HG03571 (cell line): ENCODE measurements around the gene CACNB2.

Source experiments
- ATAC-seq: cut with Tn5 transposase; IDR thresholded peaks from one replicate; pipeline ENCODE4 v1.9.1; 2021; ENCODE audit not compliant: unreplicated experiment

The CACNB2 gene

DNA sequence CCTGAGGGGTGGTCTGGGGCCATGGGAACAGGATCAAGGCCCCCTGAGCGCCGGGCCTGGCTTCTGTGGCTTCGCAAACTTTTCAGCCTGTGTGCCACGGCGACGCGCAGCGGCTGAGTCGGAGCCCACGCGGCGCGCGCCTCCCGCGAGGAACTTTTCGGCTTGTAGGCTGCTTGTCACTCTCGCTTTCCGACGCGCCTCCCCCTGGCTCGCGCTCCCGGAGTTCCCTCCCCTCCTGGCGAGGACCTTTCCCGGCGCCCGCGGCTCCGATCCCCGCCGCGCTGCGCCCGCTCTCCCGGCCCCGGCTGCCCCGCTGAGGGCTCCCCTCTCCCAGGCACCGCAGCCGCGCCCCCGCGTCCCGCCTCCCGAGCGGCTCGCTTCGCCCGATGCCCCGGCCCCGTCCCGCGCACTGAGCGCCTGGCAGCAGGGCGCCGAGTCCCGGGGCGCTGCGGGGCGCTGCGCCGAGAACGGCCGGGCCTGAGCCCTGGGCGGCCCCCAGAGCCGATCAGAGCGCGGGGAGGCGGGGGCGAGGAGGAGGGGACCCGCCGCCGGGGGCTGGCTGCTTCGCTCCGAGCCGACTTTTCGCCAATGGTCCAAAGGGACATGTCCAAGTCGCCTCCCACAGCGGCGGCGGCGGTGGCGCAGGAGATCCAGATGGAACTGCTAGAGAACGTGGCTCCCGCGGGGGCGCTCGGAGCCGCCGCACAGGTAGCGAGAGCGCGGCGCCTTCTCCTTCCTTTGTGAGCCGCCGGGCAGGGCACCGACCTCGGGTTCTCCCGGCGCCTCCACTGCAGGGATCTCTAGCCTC, at the start of gene CACNB2:
Gene CACNB2, plus strand, starts transcription at position 276 of the 808 bp plus-strand sequence.
- no peak for ATAC-seq

DNA sequence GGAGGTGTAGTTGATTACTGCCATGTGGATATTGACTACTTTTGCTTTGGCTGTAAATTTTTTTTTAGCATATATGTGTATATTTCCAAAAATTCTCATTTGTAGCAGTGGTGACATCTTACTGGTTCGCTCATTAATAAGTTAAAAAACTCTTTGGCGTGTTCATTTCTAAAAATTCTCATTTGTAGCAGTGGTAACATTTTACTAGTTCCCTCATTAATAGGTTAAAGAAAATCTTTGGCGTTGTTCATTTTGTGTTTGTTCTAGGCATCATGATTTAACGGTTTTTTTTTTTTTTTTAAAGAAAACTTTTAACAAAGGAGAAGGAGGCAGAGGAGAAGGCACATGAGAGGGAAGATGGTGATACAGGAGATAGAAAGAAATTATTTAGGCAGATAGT, 45.9 kb upstream of the CACNB2 start:
- ATAC-seq: no peak

DNA sequence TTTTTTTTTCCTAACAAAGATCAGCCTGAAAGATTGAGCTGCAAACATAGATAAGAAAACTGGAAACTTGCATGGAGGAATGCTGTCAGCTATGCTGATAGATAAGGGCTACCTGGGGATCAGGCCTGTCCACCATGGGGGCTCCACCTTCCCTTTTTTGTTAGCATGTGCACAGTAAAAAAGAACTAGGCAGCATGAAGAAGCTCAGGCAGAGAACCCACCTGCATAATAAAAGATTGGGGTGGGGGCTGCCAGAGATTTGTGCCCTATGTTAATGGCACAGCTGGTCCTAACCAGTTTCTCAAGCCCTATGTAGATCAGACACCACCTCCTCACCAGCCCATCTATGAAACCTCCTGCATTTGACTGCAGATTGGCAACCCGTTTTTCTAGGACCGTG, 45.4 kb upstream of the CACNB2 start:
- ATAC-seq: no peak

DNA sequence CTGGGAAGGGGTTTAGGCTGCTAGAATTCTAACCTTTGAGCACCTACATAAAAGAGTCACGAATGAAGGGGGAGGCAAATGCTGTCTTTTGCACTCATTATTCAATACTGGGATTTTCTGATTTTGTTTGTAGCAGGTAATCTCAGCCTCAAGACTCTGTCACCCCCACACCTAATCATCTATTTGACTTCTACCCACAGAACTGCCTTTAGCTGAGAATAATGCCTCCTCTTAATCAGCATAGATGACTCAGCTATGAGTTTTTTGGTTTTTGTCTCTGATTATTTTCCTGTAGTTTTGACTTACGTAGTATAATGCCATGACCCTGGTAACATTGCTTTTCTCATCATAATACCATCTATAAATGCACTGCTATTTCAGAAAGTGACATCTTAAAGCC, 42.7 kb upstream of the CACNB2 start:
- no peak for ATAC-seq

DNA sequence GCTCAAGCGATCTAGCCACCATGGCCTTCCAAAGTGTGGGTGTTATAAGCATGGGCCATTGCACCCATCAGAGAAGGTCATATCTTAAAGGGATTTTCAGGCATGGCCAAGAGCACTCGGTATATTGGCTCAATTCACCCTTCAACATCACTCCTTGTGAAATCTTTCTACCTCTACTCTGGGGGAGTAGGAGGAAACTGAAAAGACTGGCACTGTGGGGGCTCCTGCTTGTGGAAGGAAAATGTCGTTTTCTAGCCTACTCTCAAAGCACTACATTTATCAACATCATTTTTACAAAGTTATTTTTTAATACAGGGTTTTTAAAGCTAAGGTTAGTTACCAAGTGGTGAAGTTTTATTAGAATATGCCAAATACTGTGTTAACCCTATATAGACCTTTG, 42.0 kb upstream of the CACNB2 start:
- ATAC-seq: no peak

DNA sequence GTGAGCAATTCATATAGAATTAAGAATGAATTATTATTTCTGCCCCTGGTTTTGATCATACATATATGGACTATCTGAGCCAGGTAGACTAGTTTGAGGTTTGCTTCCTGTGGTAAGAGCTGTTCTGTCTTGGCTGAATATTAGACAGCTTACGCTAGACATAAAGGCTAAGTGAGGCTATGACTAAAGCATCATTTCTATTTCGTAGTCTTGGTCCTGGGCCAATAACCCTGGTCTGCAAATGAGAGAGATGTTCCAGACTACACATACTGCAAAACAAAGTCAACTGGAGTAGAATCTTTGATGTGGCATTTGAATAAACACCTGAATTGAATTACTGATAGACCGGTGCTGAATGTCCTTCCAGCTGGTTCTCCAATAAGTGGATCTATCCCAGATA, 40.8 kb upstream of the CACNB2 start:
- no peak for ATAC-seq

DNA sequence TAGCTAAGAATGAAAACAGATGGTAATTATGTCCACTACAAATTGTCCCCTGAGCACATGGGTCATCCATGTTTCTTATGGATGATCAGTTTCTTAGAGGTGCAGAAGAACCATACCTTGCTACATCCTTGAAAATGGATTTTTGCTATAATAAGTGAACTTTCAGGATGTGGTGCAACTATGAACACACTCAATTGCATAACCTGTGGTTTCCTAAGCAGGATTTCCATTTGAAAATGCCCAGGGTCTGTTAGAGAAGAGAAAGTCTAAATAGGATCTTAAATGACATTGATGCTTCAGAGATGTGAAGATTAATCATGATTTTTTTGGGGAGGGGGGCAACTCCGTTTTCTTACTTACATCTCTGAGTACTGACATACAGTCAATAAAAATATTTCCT, 39.6 kb upstream of the CACNB2 start:
- ATAC-seq: no peak

DNA sequence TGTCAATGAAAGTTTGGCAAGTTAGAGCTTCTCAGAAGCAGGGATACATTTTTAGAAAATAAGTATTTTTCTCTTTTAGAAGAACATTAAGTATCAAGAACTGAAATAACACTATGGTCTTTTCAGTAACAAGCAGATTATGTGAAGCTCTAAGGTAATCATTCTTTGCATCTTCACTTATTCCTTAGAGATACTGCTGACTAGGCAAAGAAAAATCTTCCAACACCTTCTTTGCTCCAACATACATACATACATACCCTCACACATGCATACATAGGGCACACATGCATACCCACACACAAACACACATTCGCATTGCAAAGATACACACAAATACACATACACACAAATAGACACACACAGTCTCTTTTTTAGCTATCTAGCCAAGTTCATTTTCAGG, 37.8 kb upstream of the CACNB2 start:
- no peak for ATAC-seq

DNA sequence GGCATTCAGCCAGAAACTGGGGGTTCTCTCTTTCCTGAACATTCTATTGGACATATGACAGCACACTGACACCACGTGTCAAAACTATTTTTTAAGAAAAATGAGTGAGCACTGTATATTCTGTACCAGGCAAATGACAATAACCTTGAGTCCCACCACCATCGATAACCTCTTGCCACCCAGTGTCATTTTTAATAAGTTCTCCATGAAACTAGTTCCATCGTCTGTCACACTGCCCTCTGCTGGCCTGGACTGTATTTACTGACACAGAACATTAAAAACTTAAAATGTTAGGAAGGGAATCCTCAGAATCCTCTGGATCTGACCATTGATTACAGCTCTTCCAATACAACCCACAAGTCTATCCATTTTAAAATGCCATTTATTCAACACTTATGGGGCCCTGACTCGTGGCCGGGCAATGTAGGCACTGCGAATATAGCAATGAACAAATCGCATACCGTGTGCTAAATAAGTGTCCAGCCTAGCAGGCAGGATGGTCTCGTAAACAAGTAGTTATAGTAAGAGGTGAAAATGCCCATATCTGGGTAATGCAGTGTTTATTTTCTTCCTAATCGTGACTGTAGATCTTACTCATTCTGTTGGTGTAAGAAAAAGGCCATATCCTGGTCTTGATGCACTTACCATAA, 35.9 kb upstream of the CACNB2 start:
- no peak for ATAC-seq

DNA sequence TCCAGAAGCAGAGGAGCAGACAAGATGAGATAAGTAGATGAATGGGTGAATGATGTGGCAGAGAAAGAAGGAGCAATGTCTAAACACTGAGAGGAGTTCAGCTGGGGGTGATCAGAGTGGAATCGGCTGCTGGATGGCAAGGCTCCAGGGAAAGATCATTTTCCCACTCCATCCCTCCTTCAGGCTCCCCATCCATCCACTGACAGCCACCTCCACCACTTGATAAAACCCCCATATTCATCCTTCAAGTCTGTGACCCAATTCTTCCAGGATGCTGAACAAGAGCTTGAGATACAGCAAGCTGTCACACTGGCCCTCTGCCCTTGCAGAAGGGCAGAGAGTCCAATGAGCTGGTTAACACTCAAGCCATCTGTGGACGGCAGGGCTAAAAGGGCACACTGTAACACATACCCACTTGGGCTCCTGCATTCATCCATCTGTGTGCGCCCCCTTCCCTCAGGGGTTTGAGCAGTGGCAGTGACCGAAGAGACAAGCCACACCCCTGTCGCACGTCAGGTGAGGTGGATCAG, 30.8 kb upstream of the CACNB2 start:
- no peak for ATAC-seq

DNA sequence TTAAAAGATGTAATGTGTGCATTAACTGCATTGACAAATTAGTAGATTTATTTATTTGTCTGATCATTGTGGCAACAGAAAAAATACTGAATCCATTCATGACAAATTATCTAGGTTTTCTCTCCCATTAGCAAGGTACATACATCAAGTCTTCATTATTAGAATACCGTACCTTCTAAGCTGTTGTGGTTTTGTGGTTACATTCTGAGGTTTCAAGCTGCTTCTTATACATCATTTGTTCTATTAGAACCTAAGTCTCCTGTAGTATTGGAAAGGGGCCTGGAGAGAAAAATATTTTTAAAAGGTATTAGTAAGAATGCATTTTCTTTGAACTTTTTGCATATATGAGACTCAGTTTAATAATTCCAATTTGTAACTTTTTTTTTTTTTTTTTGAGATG, 26.3 kb upstream of the CACNB2 start:
- ATAC-seq: no peak

DNA sequence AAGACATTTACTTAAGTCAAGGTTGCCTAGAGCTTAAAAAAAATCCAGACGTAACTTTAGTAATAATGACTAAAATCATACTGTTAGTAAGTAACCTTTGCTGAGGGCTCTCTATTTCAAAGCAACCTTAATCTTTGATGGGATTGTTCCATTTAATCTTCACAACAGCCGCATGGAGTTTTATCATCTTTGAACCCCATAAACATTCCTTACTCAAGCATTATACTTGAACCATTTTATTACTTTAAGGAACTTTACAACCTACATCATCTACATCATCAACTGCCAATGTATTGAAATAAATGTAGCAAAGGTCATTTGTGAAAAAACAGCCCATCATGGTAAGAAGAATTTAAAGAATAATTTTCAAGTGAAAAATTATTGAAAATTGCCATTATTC, 22.9 kb upstream of the CACNB2 start:
- no peak for ATAC-seq

DNA sequence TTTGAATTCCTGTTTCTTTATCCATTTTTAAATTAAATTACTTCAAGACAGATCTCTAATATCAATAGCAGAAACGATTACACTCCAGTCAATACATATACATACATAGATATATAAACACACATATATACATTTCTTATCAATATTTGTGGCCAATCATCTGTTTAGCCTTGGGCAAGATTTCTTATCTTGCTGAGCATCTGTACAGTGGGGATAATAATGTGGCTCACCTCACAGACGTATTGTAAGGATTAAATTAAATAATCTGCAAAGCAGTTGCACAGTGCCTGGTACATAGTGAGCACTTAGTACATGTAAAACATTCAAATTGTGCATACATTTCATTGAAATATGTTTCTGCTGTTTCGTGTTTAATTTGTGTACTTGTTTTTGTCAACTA, 17.5 kb upstream of the CACNB2 start:
- ATAC-seq: no peak

DNA sequence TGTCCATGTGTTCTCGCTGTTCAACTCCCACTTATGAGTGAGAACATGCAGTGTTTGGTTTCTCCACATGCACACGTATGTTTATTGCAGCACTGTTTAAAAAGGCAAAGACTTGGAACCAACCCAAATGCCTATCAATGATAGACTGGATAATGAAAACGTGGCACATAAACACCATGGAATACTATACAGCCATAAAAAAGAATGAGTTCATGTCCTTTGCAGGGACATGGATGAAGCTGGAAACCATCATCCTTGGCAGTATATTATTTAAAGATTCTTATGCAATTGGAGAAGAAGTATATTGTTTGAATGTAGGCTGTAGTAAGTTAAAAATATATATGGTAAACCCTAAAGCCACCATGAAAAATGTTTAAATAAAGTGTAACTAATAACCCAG, 7.2 kb upstream of the CACNB2 start:
- no peak for ATAC-seq

DNA sequence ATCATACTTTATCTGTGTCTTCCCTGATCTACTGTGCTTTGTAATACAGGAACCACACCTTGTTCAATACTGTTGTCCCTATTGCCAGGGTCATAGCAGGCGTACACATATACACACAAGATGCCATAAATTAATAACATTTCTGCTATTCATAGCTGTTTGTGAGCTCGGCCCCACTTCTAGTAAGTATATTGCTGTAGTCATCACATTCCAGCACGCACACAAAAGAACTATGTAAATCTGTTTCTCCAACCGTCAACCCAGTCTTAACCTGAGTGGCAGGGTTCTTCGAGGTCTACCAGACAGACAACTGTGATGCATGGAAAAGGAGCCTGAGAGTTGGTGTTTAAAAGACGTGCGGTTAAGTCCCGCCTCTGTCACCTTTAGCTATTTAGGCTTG, 5.7 kb upstream of the CACNB2 start:
- no peak for ATAC-seq

DNA sequence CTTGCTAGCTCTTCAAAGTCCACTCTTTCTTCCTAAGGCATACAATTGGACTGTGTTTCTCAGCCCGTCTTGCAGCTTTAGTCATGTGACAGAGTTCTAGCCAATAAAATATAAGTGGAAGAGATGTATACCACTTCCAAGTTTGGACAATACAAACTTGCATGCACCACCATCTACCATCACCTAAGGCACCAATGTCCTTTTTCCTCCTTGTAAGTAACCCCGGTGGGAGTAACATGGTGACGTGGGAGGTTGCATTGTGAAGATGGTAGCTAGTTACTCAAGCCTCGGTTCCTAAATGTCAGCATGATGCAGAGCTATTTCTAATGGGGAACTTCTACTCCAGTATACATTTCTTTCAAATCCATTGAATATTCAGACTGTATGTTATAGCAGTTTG, 5.3 kb upstream of the CACNB2 start:
- no peak for ATAC-seq

DNA sequence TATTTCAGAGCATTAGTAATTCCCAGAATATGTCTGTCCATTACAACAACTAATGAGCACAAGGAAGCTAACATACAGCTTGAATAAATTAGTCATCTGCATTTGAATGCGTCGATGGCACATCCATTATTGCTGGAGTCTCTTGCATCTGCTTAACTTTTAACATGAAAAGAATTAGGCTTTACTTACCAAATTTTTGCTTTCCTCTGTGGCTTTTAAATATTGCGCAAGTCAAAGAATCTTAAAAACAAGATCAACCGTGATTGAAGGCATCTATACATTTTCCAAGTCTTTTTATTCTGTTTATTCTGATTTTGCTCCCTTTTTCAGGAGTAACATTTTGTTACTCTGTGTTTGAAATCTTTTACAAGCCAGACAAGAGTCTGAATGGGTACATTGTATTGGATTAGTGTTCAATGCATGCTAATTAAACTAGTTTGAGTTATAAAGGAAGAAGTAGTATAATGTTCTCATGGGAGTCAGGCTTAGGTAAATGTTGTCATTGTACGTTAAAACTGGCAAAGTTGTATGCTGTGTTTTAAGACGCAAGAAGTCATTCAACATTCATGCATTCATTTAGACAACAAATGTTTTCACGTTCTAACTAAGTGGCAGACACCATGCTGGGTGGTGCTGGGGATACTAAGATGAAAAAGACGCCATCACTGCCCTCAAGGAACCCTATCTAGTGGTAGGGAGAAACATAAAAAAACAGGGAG, 4.0 kb upstream of the CACNB2 start:
- no peak for ATAC-seq

DNA sequence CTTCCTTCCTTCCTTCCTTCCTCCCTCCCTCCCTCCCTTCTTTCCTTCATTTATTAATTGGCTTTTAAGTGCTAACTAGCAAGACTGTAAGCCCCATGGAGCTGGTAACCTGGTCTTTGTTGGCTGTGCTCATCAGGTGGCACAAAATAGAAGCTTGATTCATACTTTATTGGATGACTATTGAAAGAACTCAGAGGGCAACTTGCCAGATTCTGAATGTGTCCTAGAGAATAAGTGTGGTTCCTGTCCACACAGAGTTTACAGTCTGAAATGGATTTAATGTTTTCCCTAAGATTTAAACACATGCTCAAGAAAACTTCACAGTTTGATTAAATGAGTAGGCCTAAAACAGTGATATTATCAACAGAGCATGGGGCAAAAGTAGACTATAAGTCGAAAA, 3.1 kb upstream of the CACNB2 start:
- no peak for ATAC-seq

DNA sequence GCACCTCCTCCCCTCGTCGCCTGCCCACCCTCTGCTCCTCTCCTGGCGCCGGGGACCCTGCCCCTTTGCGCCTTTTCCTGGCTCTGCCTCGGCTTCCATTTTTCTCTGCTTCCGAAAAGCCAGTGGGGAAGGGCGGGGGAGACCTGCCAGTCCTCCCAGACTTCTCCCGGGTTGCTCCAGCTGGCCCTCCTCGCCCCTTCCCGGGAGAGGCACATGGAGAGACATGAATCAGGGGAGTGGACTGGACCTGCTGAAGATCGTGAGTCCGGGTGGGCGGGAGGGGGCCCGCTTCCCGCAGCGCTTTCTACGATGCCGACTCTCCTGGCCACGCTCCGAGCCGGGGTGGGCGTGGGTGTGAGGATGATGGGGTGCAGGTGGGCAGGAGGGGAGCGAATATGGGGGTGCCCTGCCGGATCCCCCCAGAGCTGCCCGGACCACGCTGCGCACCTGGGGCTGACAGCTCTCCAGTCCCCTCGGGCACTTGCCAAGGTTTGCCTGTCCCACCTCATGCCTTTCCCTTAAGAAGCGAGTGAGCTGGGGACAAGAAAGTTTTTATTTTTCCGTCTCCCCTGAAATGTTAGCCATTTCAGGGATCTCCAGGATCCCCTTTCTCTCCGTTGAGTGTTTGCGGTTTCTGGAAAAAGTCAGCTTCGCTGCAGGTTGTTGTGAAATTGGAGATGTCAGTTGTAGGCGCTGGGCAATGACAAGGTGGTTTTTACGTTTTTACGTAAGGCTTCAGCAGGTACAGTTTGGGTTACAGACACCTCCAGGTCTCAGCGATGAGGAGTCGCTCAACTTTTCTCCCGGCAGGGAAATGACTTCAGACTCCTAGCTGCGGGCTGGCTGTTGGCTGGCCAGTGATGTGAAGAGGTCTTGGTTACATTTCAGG, 977 bp downstream of the CACNB2 start:
- no peak for ATAC-seq

DNA sequence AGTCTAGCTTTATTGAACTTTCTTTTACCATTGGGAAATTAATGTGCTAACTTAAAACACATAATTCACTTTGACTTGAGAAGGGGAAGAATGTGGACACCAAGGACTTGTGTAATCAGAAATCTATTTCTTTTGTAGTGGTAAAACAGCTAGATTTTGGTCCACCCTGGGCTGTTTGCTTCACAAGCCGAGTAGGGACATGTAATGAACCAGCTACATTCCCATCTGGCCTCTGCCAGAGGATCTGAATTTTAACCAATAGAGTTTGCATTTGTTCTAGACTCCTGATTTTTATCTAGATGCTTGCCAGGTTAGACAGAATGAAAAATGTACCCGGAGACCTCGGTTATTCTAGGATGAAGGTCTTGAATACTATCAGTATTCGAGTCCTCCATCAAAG, 1.9 kb downstream of the CACNB2 start:
- no peak for ATAC-seq

DNA sequence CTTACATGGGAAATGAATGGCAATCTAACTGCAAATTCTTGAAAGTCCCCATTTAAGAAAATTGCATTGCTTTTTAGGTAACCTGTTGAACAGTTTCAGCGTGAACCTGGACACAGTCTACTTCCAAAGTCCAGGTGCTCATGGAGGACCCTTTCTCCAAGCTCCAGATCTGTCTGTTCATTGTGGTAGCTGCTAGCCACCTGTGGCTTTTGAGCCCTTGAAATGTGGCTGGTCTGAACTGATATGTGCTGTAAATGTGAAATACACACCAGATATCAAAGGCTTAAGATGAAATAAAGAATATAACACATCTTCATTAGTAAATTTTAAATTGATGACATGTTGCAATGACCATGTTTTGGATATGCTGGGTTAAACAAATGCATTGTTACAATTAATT, 4.2 kb downstream of the CACNB2 start:
- ATAC-seq: no peak
